ENCODE data around the gene CEP63. TPM values are rescaled to one million over a fixed set of nuclear protein-coding genes. Genes with fewer than 3 reads are reported as not detected.

The CEP63 gene
- polyA plus RNA-seq, 3 donors: 11.1 to 18.8 (median 17.2) TPM

- no peak for DNase-seq
- Histone ChIP-seq H3K9me3 (replicated peaks in 1 of 2; ENCODE audit: control insufficient read depth in 1 of 2, insufficient read depth in 1 of 2, low read length in 2 of 2) (no peaks in the 10 kb centered on the region), H3K27me3 (ENCODE audit: control insufficient read depth in 2 of 2, insufficient read depth in 2 of 2, low read length in 2 of 2) (no peaks in the 10 kb centered on the region), H3K27ac (ENCODE audit: low read depth in 1 of 2, low read length in 2 of 2) (no peak overlapping the region), H3K79me2 (ENCODE audit: insufficient read depth, low read length) (no peaks in the 10 kb centered on the region), H3K4me3 (replicated peaks in 1 of 3; ENCODE audit: low read depth in 2 of 3, low read length in 3 of 3) (no peak overlapping the region), H2AFZ (ENCODE audit: insufficient read depth, low read depth, low read length, poor library complexity, severe bottlenecking) (no peak overlapping the region), H3K4me2 (replicated peaks; ENCODE audit: extremely low read depth, low read length, poor library complexity, severe bottlenecking) (no peak overlapping the region), H3K9ac (ENCODE audit: insufficient read depth, low read length, poor library complexity, severe bottlenecking) (no peak overlapping the region), H4K20me1 (ENCODE audit: insufficient read depth, low read length) (no peaks in the 10 kb centered on the region), H3K36me3 (replicated peaks in 1 of 2; ENCODE audit: control insufficient read depth in 1 of 2, insufficient read depth in 2 of 2, low read length in 2 of 2) (no peaks in the 10 kb centered on the region), H3K4me1 (ENCODE audit: control insufficient read depth in 1 of 2, insufficient read depth in 2 of 2, low read length in 2 of 2) (no peaks in the 10 kb centered on the region)
- intact Hi-C loops (cut with micrococcal nuclease): no loop called here
- Mint-ChIP-seq H3K27ac (no peak overlapping the region), H3K9me3 (peaks cover 1 to 8% (median 4%) of the 10 kb centered on the region in 7 donors), H3K4me3 (no peak overlapping the region), H3K36me3 (peaks cover 0 to 8% of the 10 kb centered on the region in 2 donors), H3K27me3 (ENCODE audit: low read depth in 3 of 3) (no peaks in the 10 kb centered on the region), H3K4me1 (no peaks in the 10 kb centered on the region)
- 91% methylated on average over 6 of the region's 6 CpGs for WGBS (ENCODE audit: insufficient coverage)
- TF ChIP-seq CTCF (IDR thresholded peaks at IDR 0.05): no peak
Measured at GRCh38 chr3:134576426-134576825, 90.6 kb downstream of the CEP63 start.

DNA sequence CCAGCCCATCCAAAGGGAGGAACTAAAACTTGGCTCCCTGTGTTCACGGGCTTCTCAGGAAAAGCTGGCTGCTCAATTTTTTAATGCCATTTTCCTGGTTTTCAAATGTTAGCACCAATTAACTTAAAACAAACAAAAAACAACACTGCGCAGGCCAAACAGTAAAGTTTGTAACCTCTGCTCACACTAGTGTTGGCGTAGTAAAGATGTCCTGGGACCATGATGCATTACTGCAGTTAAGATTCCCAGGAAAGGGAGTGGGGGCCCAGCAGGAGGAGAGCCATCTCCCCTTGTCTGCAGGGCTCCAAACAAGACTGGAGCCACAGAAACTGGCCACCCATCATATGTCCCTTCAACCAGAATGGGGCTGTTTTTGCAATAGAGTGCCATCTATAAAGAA lies 91.0 kb downstream of the CEP63 start:
- H3K4me1 ChIP-seq (ENCODE audit: control insufficient read depth in 1 of 2, insufficient read depth in 2 of 2, low read length in 2 of 2): no peaks in the 10 kb centered on the region
- no peak overlapping the region for H3K4me3 ChIP-seq (replicated peaks in 1 of 3; ENCODE audit: low read depth in 2 of 3, low read length in 3 of 3)
- 100% methylated on average over 3 of the region's 3 CpGs for WGBS (ENCODE audit: insufficient coverage)
- no peak overlapping the region for H3K4me2 ChIP-seq (replicated peaks; ENCODE audit: extremely low read depth, low read length, poor library complexity, severe bottlenecking)
- H3K27ac ChIP-seq (ENCODE audit: low read depth in 1 of 2, low read length in 2 of 2): no peak overlapping the region
- H3K27me3 ChIP-seq (ENCODE audit: control insufficient read depth in 2 of 2, insufficient read depth in 2 of 2, low read length in 2 of 2): no peaks in the 10 kb centered on the region
- Mint-ChIP-seq H3K27me3 (ENCODE audit: low read depth in 3 of 3) (peaks cover 0 to 2% (median 0%) of the 10 kb centered on the region in 3 donors), H3K4me3 (no peak overlapping the region), H3K36me3 (peaks cover 0 to 8% of the 10 kb centered on the region in 2 donors), H3K27ac (no peak overlapping the region), H3K4me1 (no peaks in the 10 kb centered on the region), H3K9me3 (peaks cover 1 to 8% (median 3%) of the 10 kb centered on the region in 7 donors)
- H3K9me3 ChIP-seq (replicated peaks in 1 of 2; ENCODE audit: control insufficient read depth in 1 of 2, insufficient read depth in 1 of 2, low read length in 2 of 2): no peaks in the 10 kb centered on the region
- H4K20me1 ChIP-seq (ENCODE audit: insufficient read depth, low read length): no peaks in the 10 kb centered on the region
- H3K9ac ChIP-seq (ENCODE audit: insufficient read depth, low read length, poor library complexity, severe bottlenecking): no peak overlapping the region
- intact Hi-C loops (cut with micrococcal nuclease): no loop called here
- no peaks in the 10 kb centered on the region for H3K79me2 ChIP-seq (ENCODE audit: insufficient read depth, low read length)
- DNase-seq: no peak
- H3K36me3 ChIP-seq (replicated peaks in 1 of 2; ENCODE audit: control insufficient read depth in 1 of 2, insufficient read depth in 2 of 2, low read length in 2 of 2): no peaks in the 10 kb centered on the region
- no peak for TF ChIP-seq CTCF (IDR thresholded peaks at IDR 0.05)
- no peak overlapping the region for H2AFZ ChIP-seq (ENCODE audit: insufficient read depth, low read depth, low read length, poor library complexity, severe bottlenecking)
